DOHH2 (cell line): ENCODE data around the gene RIT2.

Experiments
- CTCF ChIP-seq: fragments of 200-600 bp; sonication (generic); IDR thresholded peaks from one replicate; pipeline ENCODE4 v1.5.1; 2014; ENCODE audit warnings: antibody characterized with exemption, mild to moderate bottlenecking, low read depth, low read length; ENCODE audit not compliant: poor library complexity, severe bottlenecking
- EZH2phosphoT487 ChIP-seq: fragments of 200-600 bp; sonication (generic); IDR thresholded peaks from 2 replicates; pipeline ENCODE4 v1.6.1; 2017; ENCODE audit warnings: borderline replicate concordance, mild to moderate bottlenecking, antibody characterized with exemption, low read length, moderate library complexity, mixed read lengths

- no peak for TF ChIP-seq CTCF
- no peak for TF ChIP-seq EZH2phosphoT487
Measured at GRCh38 chr18:43054815-43055519, 60.5 kb downstream of the RIT2 start.
